ENCODE results near the gene CDH2.
A peak's percentile ranks its signal among the peaks of the same experiment; 100 is the strongest.

Gene CDH2

GRCh38 chr18:28134774-28135173, 42.2 kb downstream of the CDH2 start:
- Histone ChIP-seq H3K27me3 (ENCODE audit: low read depth, low read length) (no peaks in the 10 kb centered on the region), H3K4me1 (ENCODE audit: low read length) (peaks cover 14% of the 10 kb centered on the region), H3K79me2 (ENCODE audit: low read length) (no peaks in the 10 kb centered on the region), H3K36me3 (replicated peaks; ENCODE audit: low read depth, low read length) (no peaks in the 10 kb centered on the region), H2AFZ (ENCODE audit: low read depth, low read length) (no peak overlapping the region), H3K4me2 (ENCODE audit: low read length) (no peak overlapping the region), H3K9ac (ENCODE audit: low read length) (no peak overlapping the region), H4K20me1 (ENCODE audit: insufficient read depth, low read length) (no peaks in the 10 kb centered on the region), H3K4me3 (ENCODE audit: low read length) (no peak overlapping the region), H3K27ac (ENCODE audit: low read length) (no peak overlapping the region), H3K9me3 (ENCODE audit: insufficient read depth, low read length) (no peaks in the 10 kb centered on the region)
- TF ChIP-seq CTCF (IDR thresholded peaks at IDR 0.05; ENCODE audit: low read depth, low read length) (no peak), EZH2phosphoT487 (IDR thresholded peaks at IDR 0.05; ENCODE audit: low read depth) (no peak)

GRCh38 chr18:28132084-28132483, 44.8 kb downstream of the CDH2 start:
- no peaks in the 10 kb centered on the region for H3K36me3 ChIP-seq (replicated peaks; ENCODE audit: low read depth, low read length)
- H3K79me2 ChIP-seq (ENCODE audit: low read length) = no peaks in the 10 kb centered on the region
- TF ChIP-seq EZH2phosphoT487 (IDR thresholded peaks at IDR 0.05; ENCODE audit: low read depth) = no peak
- TF ChIP-seq CTCF (IDR thresholded peaks at IDR 0.05; ENCODE audit: low read depth, low read length) = no peak
- H3K27ac ChIP-seq (ENCODE audit: low read length) = peak overlapping the region; percentile 10; the same call in 1 of the 2 replicates
- H3K4me1 ChIP-seq (ENCODE audit: low read length) = peaks cover 14% of the 10 kb centered on the region
- H4K20me1 ChIP-seq (ENCODE audit: insufficient read depth, low read length) = no peaks in the 10 kb centered on the region
- peak overlapping the region; percentile 23; the same call in 1 of the 2 replicates for H3K4me3 ChIP-seq (ENCODE audit: low read length)
- H3K9ac ChIP-seq (ENCODE audit: low read length) = no peak overlapping the region
- peak overlapping the region; percentile 64 for H3K4me2 ChIP-seq (ENCODE audit: low read length)
- no peak overlapping the region; the same call in 1 of the 2 replicates for H2AFZ ChIP-seq (ENCODE audit: low read depth, low read length)
- H3K9me3 ChIP-seq (ENCODE audit: insufficient read depth, low read length) = no peaks in the 10 kb centered on the region
- H3K27me3 ChIP-seq (ENCODE audit: low read depth, low read length) = no peaks in the 10 kb centered on the region

GRCh38 chr18:28128659-28128980, 48.3 kb downstream of the CDH2 start:
- Histone ChIP-seq H3K4me1 (ENCODE audit: low read length) (peaks cover 26% of the 10 kb centered on the region), H3K27ac (ENCODE audit: low read length) (no peak overlapping the region), H3K9ac (ENCODE audit: low read length) (no peak overlapping the region), H2AFZ (ENCODE audit: low read depth, low read length) (no peak overlapping the region), H3K79me2 (ENCODE audit: low read length) (no peaks in the 10 kb centered on the region), H3K9me3 (ENCODE audit: insufficient read depth, low read length) (no peaks in the 10 kb centered on the region), H4K20me1 (ENCODE audit: insufficient read depth, low read length) (no peaks in the 10 kb centered on the region), H3K27me3 (ENCODE audit: low read depth, low read length) (no peaks in the 10 kb centered on the region), H3K4me2 (ENCODE audit: low read length) (no peak overlapping the region), H3K36me3 (replicated peaks; ENCODE audit: low read depth, low read length) (no peaks in the 10 kb centered on the region), H3K4me3 (ENCODE audit: low read length) (no peak overlapping the region)
- TF ChIP-seq EZH2phosphoT487 (IDR thresholded peaks at IDR 0.05; ENCODE audit: low read depth) (no peak), CTCF (IDR thresholded peaks at IDR 0.05; ENCODE audit: low read depth, low read length) (no peak)

GRCh38 chr18:28127763-28128658, 48.9 kb downstream of the CDH2 start:
- Histone ChIP-seq H3K4me2 (ENCODE audit: low read length) (no peak overlapping the region), H4K20me1 (ENCODE audit: insufficient read depth, low read length) (no peaks in the 10 kb centered on the region), H3K27me3 (ENCODE audit: low read depth, low read length) (no peaks in the 10 kb centered on the region), H3K4me3 (ENCODE audit: low read length) (no peak overlapping the region), H3K79me2 (ENCODE audit: low read length) (no peaks in the 10 kb centered on the region), H3K27ac (ENCODE audit: low read length) (no peak overlapping the region), H3K4me1 (ENCODE audit: low read length) (peaks cover 31% of the 10 kb centered on the region), H3K9ac (ENCODE audit: low read length) (no peak overlapping the region), H3K9me3 (ENCODE audit: insufficient read depth, low read length) (no peaks in the 10 kb centered on the region), H2AFZ (ENCODE audit: low read depth, low read length) (no peak overlapping the region), H3K36me3 (replicated peaks; ENCODE audit: low read depth, low read length) (no peaks in the 10 kb centered on the region)
- no peak for TF ChIP-seq CTCF (IDR thresholded peaks at IDR 0.05; ENCODE audit: low read depth, low read length)
- TF ChIP-seq EZH2phosphoT487 (IDR thresholded peaks at IDR 0.05; ENCODE audit: low read depth) = no peak
